HEK293 (cell line): ENCODE data around the gene YIPF2.

Experiments
- KLF7 ChIP-seq: fragments of 450-650 bp; formaldehyde crosslinking; IDR thresholded peaks from 2 replicates; pipeline ENCODE4 v1.5.1; 2016; ENCODE audit warnings: missing biosample characterization, missing genetic modification characterization, borderline replicate concordance
- PRDM10 ChIP-seq: fragments of 450-650 bp; formaldehyde crosslinking; IDR thresholded peaks from 2 replicates; pipeline ENCODE4 v1.5.1; 2016; ENCODE audit warnings: missing biosample characterization, missing genetic modification characterization
- REST ChIP-seq: fragments of 450-650 bp; formaldehyde crosslinking; IDR thresholded peaks from 2 replicates; pipeline ENCODE4 v1.5.1; 2016; ENCODE audit warnings: missing biosample characterization, missing genetic modification characterization
- SP2 ChIP-seq: fragments of 450-650 bp; formaldehyde crosslinking; IDR thresholded peaks from 2 replicates; pipeline ENCODE4 v1.5.1; 2016; ENCODE audit warnings: missing biosample characterization, missing genetic modification characterization
- ZBTB17 ChIP-seq: fragments of 450-650 bp; formaldehyde crosslinking; IDR thresholded peaks from 2 replicates; pipeline ENCODE4 v1.5.1; 2016; ENCODE audit warnings: missing biosample characterization, missing genetic modification characterization
- ZFP69B ChIP-seq: fragments of 450-650 bp; formaldehyde crosslinking; IDR thresholded peaks from 2 replicates; pipeline ENCODE4 v1.5.1; 2016; ENCODE audit warnings: missing biosample characterization, missing genetic modification characterization
- ZNF274 ChIP-seq, 2 experiments: fragments of 200-500 bp in 1 of 2; fragments of 450-650 bp in 1 of 2; sonication (Bioruptor generic) in 1 of 2; formaldehyde crosslinking in 1 of 2; IDR thresholded peaks; 2 replicates each; pipeline versions ENCODE4 v1.5.1 to v1.6.1; 2014 to 2016; ENCODE audit warnings: borderline replicate concordance in 1 of 2, inconsistent platforms in 1 of 2, low read length in 1 of 2, missing biosample characterization in 1 of 2, missing genetic modification characterization in 1 of 2
- ZNF335 ChIP-seq: fragments of 450-650 bp; formaldehyde crosslinking; conservative IDR thresholded peaks from 2 replicates; pipeline ENCODE4 v1.5.1; 2016; ENCODE audit warnings: missing biosample characterization, missing genetic modification characterization
- ZNF529 ChIP-seq: fragments of 450-650 bp; formaldehyde crosslinking; IDR thresholded peaks from 2 replicates; pipeline ENCODE4 v1.5.1; 2017; ENCODE audit warnings: missing genetic modification characterization, missing biosample characterization; ENCODE audit not compliant: insufficient replicate concordance
- ZNF626 ChIP-seq: fragments of 450-650 bp; sonication (Bioruptor Pico); formaldehyde crosslinking; IDR thresholded peaks from 2 replicates; pipeline ENCODE4 v1.5.1; 2018; ENCODE audit warnings: missing biosample characterization, missing genetic modification characterization, inconsistent platforms
- ZNF747 ChIP-seq: fragments of 450-650 bp; formaldehyde crosslinking; IDR thresholded peaks from 2 replicates; pipeline ENCODE4 v1.5.1; 2016; ENCODE audit warnings: missing biosample characterization, missing genetic modification characterization
- TF ChIP-seq, protein P1 (sequence below): fragments of 450-650 bp; formaldehyde crosslinking; IDR thresholded peaks from 2 replicates; pipeline ENCODE4 v1.5.1; 2016; ENCODE audit warnings: missing biosample characterization, missing genetic modification characterization
- TF ChIP-seq, protein P2 (sequence below): fragments of 450-650 bp; formaldehyde crosslinking; IDR thresholded peaks from 2 replicates; pipeline ENCODE4 v1.5.1; 2016; ENCODE audit warnings: missing biosample characterization, missing genetic modification characterization
- TF ChIP-seq, protein P3 (sequence below): fragments of 450-650 bp; IDR thresholded peaks from 2 replicates; pipeline ENCODE4 v1.5.1; 2018; ENCODE audit warnings: missing biosample characterization, missing genetic modification characterization

GRCh38 chr19:10945264-10945663, 16.8 kb upstream of the YIPF2 start:
- TF ChIP-seq ZNF626 (no peak), ZBTB17 (no peak), ZNF529 (tag by site-specific recombination) (no peak), ZNF747 (no peak), ZNF335 (no peak), ZNF274 (IDR thresholded peaks at IDR 0.05; ENCODE audit: low read length) (no peak), ZNF274 (tag by site-specific recombination; IDR thresholded peaks at IDR 0.05; ENCODE audit: borderline replicate concordance) (no peak), KLF7 (tag by site-specific recombination) (no peak), SP2 (tag by site-specific recombination) (no peak), PRDM10 (no peak), REST (no peak), ZFP69B (tag by site-specific recombination) (no peak)
- TF ChIP-seq, protein P1, sequence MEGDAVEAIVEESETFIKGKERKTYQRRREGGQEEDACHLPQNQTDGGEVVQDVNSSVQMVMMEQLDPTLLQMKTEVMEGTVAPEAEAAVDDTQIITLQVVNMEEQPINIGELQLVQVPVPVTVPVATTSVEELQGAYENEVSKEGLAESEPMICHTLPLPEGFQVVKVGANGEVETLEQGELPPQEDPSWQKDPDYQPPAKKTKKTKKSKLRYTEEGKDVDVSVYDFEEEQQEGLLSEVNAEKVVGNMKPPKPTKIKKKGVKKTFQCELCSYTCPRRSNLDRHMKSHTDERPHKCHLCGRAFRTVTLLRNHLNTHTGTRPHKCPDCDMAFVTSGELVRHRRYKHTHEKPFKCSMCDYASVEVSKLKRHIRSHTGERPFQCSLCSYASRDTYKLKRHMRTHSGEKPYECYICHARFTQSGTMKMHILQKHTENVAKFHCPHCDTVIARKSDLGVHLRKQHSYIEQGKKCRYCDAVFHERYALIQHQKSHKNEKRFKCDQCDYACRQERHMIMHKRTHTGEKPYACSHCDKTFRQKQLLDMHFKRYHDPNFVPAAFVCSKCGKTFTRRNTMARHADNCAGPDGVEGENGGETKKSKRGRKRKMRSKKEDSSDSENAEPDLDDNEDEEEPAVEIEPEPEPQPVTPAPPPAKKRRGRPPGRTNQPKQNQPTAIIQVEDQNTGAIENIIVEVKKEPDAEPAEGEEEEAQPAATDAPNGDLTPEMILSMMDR (tag by site-specific recombination): no peak
- TF ChIP-seq, protein P2, sequence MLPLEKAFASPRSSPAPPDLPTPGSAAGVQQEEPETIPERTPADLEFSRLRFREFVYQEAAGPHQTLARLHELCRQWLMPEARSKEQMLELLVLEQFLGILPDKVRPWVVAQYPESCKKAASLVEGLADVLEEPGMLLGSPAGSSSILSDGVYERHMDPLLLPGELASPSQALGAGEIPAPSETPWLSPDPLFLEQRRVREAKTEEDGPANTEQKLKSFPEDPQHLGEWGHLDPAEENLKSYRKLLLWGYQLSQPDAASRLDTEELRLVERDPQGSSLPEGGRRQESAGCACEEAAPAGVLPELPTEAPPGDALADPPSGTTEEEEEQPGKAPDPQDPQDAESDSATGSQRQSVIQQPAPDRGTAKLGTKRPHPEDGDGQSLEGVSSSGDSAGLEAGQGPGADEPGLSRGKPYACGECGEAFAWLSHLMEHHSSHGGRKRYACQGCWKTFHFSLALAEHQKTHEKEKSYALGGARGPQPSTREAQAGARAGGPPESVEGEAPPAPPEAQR (tag by site-specific recombination): no peak
- TF ChIP-seq, protein P3, sequence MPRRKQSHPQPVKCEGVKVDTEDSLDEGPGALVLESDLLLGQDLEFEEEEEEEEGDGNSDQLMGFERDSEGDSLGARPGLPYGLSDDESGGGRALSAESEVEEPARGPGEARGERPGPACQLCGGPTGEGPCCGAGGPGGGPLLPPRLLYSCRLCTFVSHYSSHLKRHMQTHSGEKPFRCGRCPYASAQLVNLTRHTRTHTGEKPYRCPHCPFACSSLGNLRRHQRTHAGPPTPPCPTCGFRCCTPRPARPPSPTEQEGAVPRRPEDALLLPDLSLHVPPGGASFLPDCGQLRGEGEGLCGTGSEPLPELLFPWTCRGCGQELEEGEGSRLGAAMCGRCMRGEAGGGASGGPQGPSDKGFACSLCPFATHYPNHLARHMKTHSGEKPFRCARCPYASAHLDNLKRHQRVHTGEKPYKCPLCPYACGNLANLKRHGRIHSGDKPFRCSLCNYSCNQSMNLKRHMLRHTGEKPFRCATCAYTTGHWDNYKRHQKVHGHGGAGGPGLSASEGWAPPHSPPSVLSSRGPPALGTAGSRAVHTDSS (tag by site-specific recombination): no peak
